HL-60 (cell line): ENCODE results near the gene SPEM2.

Experiments used
- DNase-seq, 2 experiments: peaks; one replicate each; pipeline ENCODE4 v3.0.0-alpha.2; 2010 to 2020; ENCODE audit warnings: low read depth in 1 of 2, low spot score in 1 of 2
- H3K27ac ChIP-seq: fragments of 250-450 bp; sonication (Bioruptor Pico); replicated peaks from 2 replicates; pipeline ENCODE4 v1.5.1; 2020; ENCODE audit warnings: mild to moderate bottlenecking, moderate library complexity
- H3K27me3 ChIP-seq: fragments of 250-450 bp; sonication (Bioruptor Pico); 2 replicates; pipeline ENCODE4 v1.5.1; 2021; ENCODE audit warnings: mild to moderate bottlenecking, moderate library complexity; ENCODE audit not compliant: insufficient read depth, poor library complexity, severe bottlenecking
- H3K4me3 ChIP-seq: replicated peaks from 2 replicates; pipeline ENCODE4 v1.5.1; 2011; ENCODE audit warnings: mild to moderate bottlenecking, control low read depth, low read length; ENCODE audit not compliant: insufficient read depth
- CTCF ChIP-seq: IDR thresholded peaks from one replicate; pipeline ENCODE4 v1.5.1; 2011; ENCODE audit warnings: low read length, control low read depth, inconsistent platforms; ENCODE audit not compliant: insufficient read depth
- GABPA ChIP-seq: IDR thresholded peaks from 2 replicates; pipeline ENCODE4 v1.6.1; 2012; ENCODE audit warnings: low read depth
- POLR2AphosphoS5 ChIP-seq: IDR thresholded peaks from 2 replicates; pipeline ENCODE4 v1.6.1; 2012; ENCODE audit warnings: low read depth
- REST ChIP-seq: IDR thresholded peaks from 2 replicates; pipeline ENCODE4 v1.6.1; 2012; ENCODE audit warnings: low read depth; ENCODE audit not compliant: insufficient replicate concordance
- SPI1 ChIP-seq: IDR thresholded peaks from 2 replicates; pipeline ENCODE4 v1.6.1; 2012; ENCODE audit warnings: low read depth, mild to moderate bottlenecking, borderline replicate concordance

The SPEM2 gene

DNA sequence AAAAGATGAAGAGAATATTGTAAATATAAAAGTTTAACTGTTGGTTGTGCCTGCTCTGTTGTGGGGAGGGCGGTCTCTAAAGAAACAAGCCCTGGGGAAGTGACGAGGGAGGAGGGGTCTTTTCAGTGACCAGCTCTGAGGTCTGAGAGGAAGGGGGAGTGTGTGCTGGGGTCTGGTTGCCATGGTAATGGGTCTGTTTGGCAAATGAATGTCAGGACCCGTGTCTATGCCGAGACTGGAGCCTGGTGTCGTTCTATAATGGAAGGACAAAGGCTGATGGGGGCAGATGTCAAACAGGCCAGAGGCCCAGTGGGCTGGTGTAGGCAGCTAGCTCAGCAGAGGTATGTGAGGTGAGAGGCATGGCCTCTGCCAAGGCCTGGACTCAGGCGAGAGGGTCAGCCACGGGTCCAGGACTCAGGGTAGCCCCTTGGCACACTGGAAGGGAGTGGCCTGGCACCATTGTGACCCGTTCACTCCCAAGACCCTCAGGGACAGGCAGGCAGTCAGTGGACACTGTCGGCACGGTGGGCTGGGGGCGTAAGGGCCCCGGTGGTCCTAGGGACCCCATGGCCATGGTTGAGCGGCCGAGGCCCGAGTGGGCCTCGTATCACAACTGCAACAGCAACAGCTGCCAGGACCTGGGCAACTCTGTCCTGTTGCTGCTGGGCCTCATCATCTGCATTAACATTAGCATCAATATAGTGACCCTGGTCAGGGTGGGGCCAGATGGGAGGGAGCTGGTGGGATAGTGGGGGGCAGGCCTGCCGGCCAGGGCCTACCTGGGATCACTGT lies 5.4 kb upstream of the SPEM2 start, which contains the start of gene SPEM1:
SPEM1 (plus strand) TSS at position 506 of the 792 bp plus-strand sequence; CDS start at position 567, 61 bp downstream.
- H3K27me3 ChIP-seq: no peaks in the 10 kb centered on the region
- H3K27ac ChIP-seq: no peak within 1 kb of the TSS
- DNase-seq: no peak
- no peak within 1 kb of the TSS for H3K4me3 ChIP-seq
- TF ChIP-seq CTCF: no peak
- TF ChIP-seq SPI1: no peak
- TF ChIP-seq REST: no peak
- TF ChIP-seq GABPA: no peak
- TF ChIP-seq POLR2AphosphoS5: no peak

GRCh38 chr17:7421186-7421585 lies 4.2 kb upstream of the SPEM2 start:
- Histone ChIP-seq H3K4me3 (no peak overlapping the region), H3K27ac (no peak overlapping the region), H3K27me3 (no peaks in the 10 kb centered on the region)
- TF ChIP-seq CTCF (no peak), REST (no peak), SPI1 (no peak), GABPA (no peak)
- no peak for DNase-seq

GRCh38 chr17:7423679-7424078 lies 1.7 kb upstream of the SPEM2 start:
- TF ChIP-seq SPI1 (no peak), POLR2AphosphoS5 (no peak), GABPA (no peak), REST (no peak), CTCF (no peak)
- Histone ChIP-seq H3K27me3 (no peaks in the 10 kb centered on the region), H3K4me3 (no peak overlapping the region), H3K27ac (no peak overlapping the region)
- DNase-seq: no peak
